Sciatic nerve (tissue), 2 donors: ENCODE results near the gene SPX. TPM values are rescaled to one million over a fixed set of nuclear protein-coding genes. Genes with fewer than 3 reads are reported as not detected.

ENCODE experiments used
- ATAC-seq: fragments of 200-7000 bp; cut with Tn5 transposase; one replicate; pipeline ENCODE4 v1.9.1; 2020; ENCODE audit warnings: mild to moderate bottlenecking, moderate library complexity
- DNase-seq: peaks from one replicate; pipeline ENCODE4 v3.0.0-alpha.2; 2020; ENCODE audit warnings: low spot score
- intact Hi-C: fragments of 100-400 bp; cut with DNase I; formaldehyde crosslinking; loops from one replicate; pipeline ENCODE4 v1.14.2; 2022
- total RNA-seq: library from RNA; stranded (reverse); fragmentation: NEBNext Ultra II Directional; extraction: Animal tissue kit (Norgen Biotek cat#: 25700); gene quantifications from one replicate; pipeline ENCODE4 v1.2.1, GENCODE V29; 2021
- donor health status: DM: no; HTN: no; CAD: no.
- donor health status: DM: no; HTN: no; CAD: no.

Gene SPX, protein sequence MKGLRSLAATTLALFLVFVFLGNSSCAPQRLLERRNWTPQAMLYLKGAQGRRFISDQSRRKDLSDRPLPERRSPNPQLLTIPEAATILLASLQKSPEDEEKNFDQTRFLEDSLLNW
- total RNA-seq = 1.3 TPM

DNA sequence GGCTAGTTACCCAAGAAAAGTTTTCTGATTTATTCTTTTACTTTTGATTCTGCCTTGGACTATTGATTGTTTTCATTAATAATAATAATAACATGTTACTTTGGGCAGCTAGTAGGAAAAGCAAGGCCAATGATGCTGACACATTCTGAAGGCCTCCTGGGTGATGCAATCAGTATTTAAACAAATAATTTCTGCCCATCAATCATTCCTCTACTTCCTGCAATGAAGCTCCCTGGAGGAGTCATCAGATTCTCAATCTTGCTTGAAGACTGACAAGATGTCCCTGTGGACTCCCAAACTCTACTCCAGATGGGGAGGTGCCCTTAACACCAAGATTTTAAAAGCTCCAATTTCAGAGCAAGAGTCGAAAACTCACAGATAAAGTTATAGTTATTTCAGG is at the start of gene SPX:
SPX (plus strand) TSS at position 244 of the 400 bp plus-strand sequence. CDS start 177 bp downstream, outside the sequence.
- no peak for ATAC-seq
- DNase-seq = no peak
- intact Hi-C loops = no loop called here

DNA sequence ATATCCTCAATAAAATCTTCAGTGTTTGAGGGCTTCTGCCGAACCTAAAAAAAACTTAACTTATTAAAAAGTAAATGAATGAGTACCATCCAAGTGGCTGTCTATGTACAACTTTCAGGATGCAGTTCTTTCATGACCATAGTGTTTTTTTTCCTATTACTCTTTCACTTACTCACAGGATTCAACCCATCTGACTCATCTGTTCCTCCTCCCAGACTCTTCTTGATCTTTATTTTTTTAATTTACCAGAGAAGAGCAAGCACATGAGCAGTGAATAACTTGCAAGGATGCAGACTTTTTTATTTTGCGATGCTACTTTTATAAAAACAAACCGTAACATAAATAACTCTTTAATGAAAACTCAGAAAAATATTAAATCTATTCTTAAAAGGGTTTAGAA is 49.1 kb upstream of the SPX start:
- intact Hi-C loops = no loop called here
- no peak for ATAC-seq

DNA sequence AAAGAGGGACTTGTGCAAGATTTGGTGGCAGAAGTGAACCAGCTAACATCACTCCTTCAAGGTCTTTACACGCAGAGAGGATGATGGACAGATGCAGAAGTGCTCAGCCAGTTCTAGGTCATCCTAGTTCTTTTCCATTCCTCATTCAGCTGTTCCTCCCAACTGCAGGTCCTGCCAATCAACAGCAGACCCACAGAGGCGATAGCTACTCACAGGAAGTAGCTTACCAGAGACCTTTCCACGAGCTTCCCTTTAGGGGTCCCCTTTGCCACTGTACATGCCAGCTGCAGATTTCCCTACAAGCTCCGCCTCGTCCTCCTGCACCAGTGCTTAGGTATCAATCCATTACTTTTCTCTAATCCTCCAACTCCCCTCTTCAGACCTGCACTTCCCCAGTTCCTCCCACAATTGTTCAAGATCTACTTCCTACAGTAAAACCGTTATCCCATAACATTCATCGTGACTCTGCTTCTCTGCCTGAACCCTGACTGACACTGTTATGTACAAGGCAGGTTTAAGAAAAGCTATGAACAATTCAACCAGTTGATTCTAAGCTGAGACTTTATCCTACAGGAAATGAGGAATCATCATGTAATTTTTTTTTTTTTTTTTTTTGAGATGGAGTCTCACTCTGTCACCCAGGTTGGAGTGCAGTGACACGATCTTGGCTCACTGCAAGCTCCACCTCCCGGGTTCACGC is 47.2 kb upstream of the SPX start:
- ATAC-seq = no peak
- no peak for DNase-seq

More for the DNA sequence above, 49.1 kb upstream of the SPX start:
- DNase-seq = no peak

GRCh38 chr12:21483531-21483930 is 42.6 kb upstream of the SPX start:
- ATAC-seq = no peak
- intact Hi-C loops = no loop called here

More for the DNA sequence above, 47.2 kb upstream of the SPX start:
- intact Hi-C loops = no loop called here

GRCh38 chr12:21485998-21486397 is 40.1 kb upstream of the SPX start:
- intact Hi-C loops = no loop called here
- ATAC-seq = no peak
- no peak for DNase-seq

More at GRCh38 chr12:21483531-21483930, 42.6 kb upstream of the SPX start:
- DNase-seq = no peak

- intact Hi-C loops = no loop called here
- no peak for ATAC-seq
- no peak for DNase-seq
Measured at GRCh38 chr12:21499765-21500164, 26.3 kb upstream of the SPX start.

GRCh38 chr12:21500786-21501257 is 25.3 kb upstream of the SPX start:
- intact Hi-C loops = no loop called here
- DNase-seq (no peak), ATAC-seq (no peak)

DNA sequence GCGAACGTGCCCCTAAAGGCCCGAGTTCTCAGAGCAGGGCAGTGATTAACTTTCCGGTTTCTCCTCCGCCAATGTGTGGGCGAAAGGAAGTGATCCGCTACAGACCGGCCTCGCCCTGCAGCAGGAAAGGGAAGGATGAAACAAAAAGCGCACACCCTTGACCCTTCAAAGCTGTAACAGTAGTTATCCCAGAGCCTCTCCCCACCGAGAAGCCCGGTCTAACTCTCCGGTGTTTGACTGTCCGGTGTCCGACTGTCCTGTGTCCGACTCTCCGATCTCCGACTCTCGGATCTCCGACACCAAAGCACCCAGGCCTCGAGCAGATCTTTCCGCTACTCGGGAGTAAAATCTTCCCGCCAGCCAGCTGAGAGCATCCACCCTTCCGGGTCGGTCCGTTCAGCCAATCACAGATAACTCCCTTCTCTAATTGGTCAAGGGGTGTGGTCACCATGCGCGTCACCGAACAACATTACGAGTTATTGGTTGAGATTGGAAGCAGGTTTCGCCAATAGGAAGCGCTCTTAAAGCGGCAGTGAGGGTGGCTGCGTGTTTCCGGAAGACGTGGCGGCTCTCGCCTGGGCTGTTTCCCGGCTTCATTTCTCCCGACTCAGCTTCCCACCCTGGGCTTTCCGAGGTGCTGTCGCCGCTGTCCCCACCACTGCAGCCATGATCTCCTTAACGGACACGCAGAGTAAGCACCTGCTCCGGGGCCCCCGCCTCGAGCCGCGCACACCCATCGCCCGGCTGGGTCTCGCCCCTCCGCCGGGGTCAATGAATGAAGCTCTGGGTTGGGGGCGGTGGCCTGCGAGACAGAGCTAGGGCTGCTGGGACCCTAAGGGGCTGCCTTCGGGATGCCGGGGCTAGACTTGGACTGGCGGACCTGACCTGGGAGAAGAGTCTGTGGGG is 24.6 kb upstream of the SPX start, which contains the start of the genes GOLT1B and RECQL:
GOLT1B (plus strand) TSS at position 532 of the 906 bp plus-strand sequence; CDS start at position 667, 135 bp downstream.
RECQL (minus strand) TSS at position 378 of the 906 bp plus-strand sequence. CDS start 2,065 bp downstream, outside the sequence.
- intact Hi-C loops = no loop called here

GRCh38 chr12:21502164-21502496 is 24.0 kb upstream of the SPX start:
- intact Hi-C loops = no loop called here
- ATAC-seq (no peak), DNase-seq (peak; percentile 64)

More for the DNA sequence above, 24.6 kb upstream of the SPX start, which contains the start of the genes GOLT1B and RECQL:
- DNase-seq = peak; percentile 92
- peak; percentile 100 for ATAC-seq

GRCh38 chr12:21502872-21503271 is 23.2 kb upstream of the SPX start:
- intact Hi-C loops = no loop called here
- DNase-seq (no peak), ATAC-seq (no peak)

DNA sequence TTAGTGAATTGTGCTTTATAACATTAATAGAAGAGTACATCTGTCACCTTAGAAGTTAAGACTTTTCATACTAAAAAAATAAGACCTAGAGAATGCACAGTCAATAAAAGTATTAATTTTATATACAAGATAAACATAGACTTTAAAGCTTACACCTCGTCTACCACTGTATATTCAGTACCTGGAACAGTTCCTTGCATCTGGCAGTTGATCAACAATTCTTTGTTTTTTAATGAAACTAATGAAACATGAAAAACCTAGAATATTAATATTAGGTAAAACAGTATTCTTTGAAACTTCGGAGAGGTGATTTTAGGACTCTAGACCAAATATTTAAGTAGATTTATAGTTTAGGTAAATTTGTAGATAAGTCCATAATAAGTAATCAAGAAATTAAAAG is 20.2 kb upstream of the SPX start:
- intact Hi-C loops = no loop called here
- DNase-seq (no peak), ATAC-seq (no peak)

- intact Hi-C loops = no loop called here
- no peak for ATAC-seq
Measured at GRCh38 chr12:21507849-21508248, 18.2 kb upstream of the SPX start.

DNA sequence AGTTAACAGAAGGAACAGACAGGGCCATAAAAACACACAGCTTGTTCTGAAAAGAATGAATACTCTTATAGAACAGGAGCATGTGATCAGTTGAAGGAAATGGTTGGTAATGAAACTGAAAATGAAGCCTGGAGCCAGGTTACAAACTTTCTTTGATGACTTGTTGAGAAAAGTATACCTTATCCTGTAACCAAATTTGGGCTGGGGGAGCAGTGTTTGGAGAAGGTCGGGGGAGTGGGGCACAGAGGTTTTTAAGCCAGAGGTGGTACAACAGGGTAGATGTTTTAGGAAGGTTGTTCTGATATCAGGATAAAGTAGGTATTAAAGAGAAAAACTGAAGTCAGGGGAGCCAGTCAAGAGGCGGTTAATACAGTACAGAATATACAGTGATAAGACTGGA is 16.3 kb upstream of the SPX start:
- intact Hi-C loops = no loop called here
- DNase-seq = no peak
- no peak for ATAC-seq

More at GRCh38 chr12:21507849-21508248, 18.2 kb upstream of the SPX start:
- DNase-seq = no peak

DNA sequence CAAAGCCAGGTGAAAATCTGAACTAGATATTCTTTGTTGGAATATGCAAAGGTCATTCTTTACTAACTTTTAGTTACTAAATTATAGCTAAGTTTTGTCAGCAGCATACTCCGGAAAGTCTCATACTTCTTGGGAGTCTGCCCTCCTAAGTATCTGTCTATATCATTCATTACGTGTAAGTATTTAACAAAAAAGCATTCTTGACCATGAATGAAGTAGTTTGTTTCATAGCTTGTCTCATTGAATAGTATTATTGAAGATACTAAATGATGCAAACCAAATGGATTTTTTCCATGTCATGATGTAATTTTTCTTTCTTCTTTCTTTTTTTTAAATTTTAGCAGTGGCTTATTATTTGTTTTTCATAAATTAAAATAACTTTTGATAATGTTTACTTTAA is 9.8 kb upstream of the SPX start:
- intact Hi-C loops = no loop called here
- DNase-seq = no peak
- no peak for ATAC-seq

GRCh38 chr12:21518451-21518850 is 7.6 kb upstream of the SPX start:
- intact Hi-C loops = no loop called here
- DNase-seq = no peak
- ATAC-seq = no peak

DNA sequence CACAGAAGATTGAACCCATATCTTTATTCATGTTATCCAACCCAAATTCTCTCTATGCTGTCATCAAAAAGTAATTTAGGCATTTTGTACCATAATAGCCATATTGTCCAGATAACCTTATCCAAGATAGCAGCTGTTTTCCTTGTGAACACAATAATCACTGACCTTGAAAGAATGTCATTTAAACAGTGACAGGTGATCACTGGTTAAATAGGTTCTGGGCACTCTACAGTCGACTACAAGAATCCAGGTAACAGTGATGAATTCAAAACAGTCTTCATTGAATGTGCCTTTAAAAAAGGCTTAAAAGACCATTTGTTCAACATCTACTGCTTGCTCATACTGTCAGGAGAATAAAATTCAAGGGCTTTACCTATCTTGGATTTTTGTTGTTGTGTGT is 4.6 kb upstream of the SPX start:
- DNase-seq (no peak), ATAC-seq (no peak)
- intact Hi-C loops = no loop called here

GRCh38 chr12:21523148-21523547 is 2.9 kb upstream of the SPX start:
- ATAC-seq (no peak), DNase-seq (no peak)
- intact Hi-C loops = no loop called here

GRCh38 chr12:21526721-21527345 is 737 bp downstream of the SPX start:
- DNase-seq (no peak), ATAC-seq (no peak)
- intact Hi-C loops = no loop called here
